Smooth muscle cell (in vitro differentiated cells): ENCODE measurements around the gene FGFR2. TPM values are rescaled to one million over a fixed set of nuclear protein-coding genes. Genes with fewer than 3 reads are reported as not detected.

Experiments used
- DNase-seq: peaks from one replicate; lab custom pipeline; 2025; ENCODE audit not compliant: unreplicated experiment; lab: John Stamatoyannopoulos, UW
- H2AFZ ChIP-seq: fragments of 200-600 bp; sonication (generic); 2 replicates; pipeline ENCODE4 v1.6.0; 2016; ENCODE audit warnings: antibody characterized with exemption, low read depth, mild to moderate bottlenecking
- H3F3A ChIP-seq: fragments of 200-600 bp; sonication (generic); 2 replicates; pipeline ENCODE4 v1.6.0; 2017; ENCODE audit warnings: antibody characterized with exemption, low read depth
- H3K27ac ChIP-seq: fragments of 200-600 bp; sonication (generic); 2 replicates; pipeline ENCODE4 v1.5.1; 2016; ENCODE audit warnings: low read depth, mild to moderate bottlenecking
- H3K27me3 ChIP-seq: fragments of 200-600 bp; sonication (generic); 2 replicates; pipeline ENCODE4 v1.6.1; 2016; ENCODE audit warnings: low read depth, mild to moderate bottlenecking
- H3K36me3 ChIP-seq: fragments of 200-600 bp; sonication (generic); 2 replicates; pipeline ENCODE4 v1.5.1; 2016; ENCODE audit warnings: low read depth
- H3K4me1 ChIP-seq: fragments of 200-600 bp; sonication (generic); 2 replicates; pipeline ENCODE4 v1.5.1; 2016; ENCODE audit warnings: low read depth
- H3K4me2 ChIP-seq: fragments of 200-600 bp; sonication (generic); 2 replicates; pipeline ENCODE4 v1.6.0; 2016; ENCODE audit warnings: mild to moderate bottlenecking
- H3K4me3 ChIP-seq: fragments of 200-600 bp; sonication (generic); 2 replicates; pipeline ENCODE4 v1.5.1; 2016; ENCODE audit warnings: mild to moderate bottlenecking
- H3K79me2 ChIP-seq: fragments of 200-600 bp; sonication (generic); 2 replicates; pipeline ENCODE4 v1.6.0; 2016; ENCODE audit warnings: low read depth, mild to moderate bottlenecking
- H3K9ac ChIP-seq: fragments of 200-600 bp; sonication (generic); 2 replicates; pipeline ENCODE4 v1.6.0; 2016; ENCODE audit warnings: low read depth
- H3K9me3 ChIP-seq: fragments of 200-600 bp; sonication (generic); replicated peaks from 2 replicates; pipeline ENCODE4 v1.5.1; 2016; ENCODE audit warnings: low read depth
- H4K20me1 ChIP-seq: fragments of 200-600 bp; sonication (generic); 2 replicates; pipeline ENCODE4 v1.6.0; 2016; ENCODE audit warnings: low read depth
- CTCF ChIP-seq: fragments of 200-600 bp; sonication (generic); IDR thresholded peaks from 2 replicates; pipeline ENCODE4 v1.5.1; 2017; ENCODE audit warnings: borderline replicate concordance, mild to moderate bottlenecking, antibody characterized with exemption; ENCODE audit not compliant: insufficient read depth, poor library complexity, severe bottlenecking
- WGBS: methylation state at CpG from one replicate; pipeline ENCODE4 v1.1.7; 2016; ENCODE audit warnings: low lambda C conversion rate; 5-methylcytosine and 5-hydroxymethylcytosine counted together
- polyA plus RNA-seq: library from polyadenylated mRNA; unstranded; fragments of >200 nt; fragmentation: Nextera tagmentation; extraction: Ambion mirVana; gene quantifications from 2 replicates; pipeline ENCODE4 v1.2.1, GENCODE V29; 2016
- total RNA-seq: library from RNA; depleted of rRNA; stranded (reverse); fragments of >200 nt; gene quantifications from 2 replicates; pipeline ENCODE4 v1.2.3, GENCODE V29; 2014

FGFR2 gene
- total and polyA plus RNA-seq, 2 experiments from 2014 or later, result 85.9 to 103 TPM

- 53% methylated on average over 14 of the region's 14 CpGs for WGBS
- no peak for DNase-seq
- Histone ChIP-seq H2AFZ (no peak overlapping the region), H3K27me3 (no peaks in the 10 kb centered on the region), H3K36me3 (no peaks in the 10 kb centered on the region), H3K4me2 (no peak overlapping the region), H3K79me2 (no peaks in the 10 kb centered on the region), H3K4me3 (no peak overlapping the region), H3K4me1 (no peaks in the 10 kb centered on the region), H3K9me3 (no peaks in the 10 kb centered on the region), H3F3A (no peaks in the 10 kb centered on the region), H3K9ac (no peak overlapping the region), H4K20me1 (no peaks in the 10 kb centered on the region), H3K27ac (no peak overlapping the region)
- no peak for TF ChIP-seq CTCF
These were observed 133.0 kb downstream of the FGFR2 start for GRCh38 chr10:121465215-121465614.

GRCh38 chr10:121464517-121464916, 133.7 kb downstream of the FGFR2 start:
- Histone ChIP-seq H3F3A (no peaks in the 10 kb centered on the region), H3K27me3 (no peaks in the 10 kb centered on the region), H3K9ac (no peak overlapping the region), H3K4me2 (no peak overlapping the region), H4K20me1 (no peaks in the 10 kb centered on the region), H3K79me2 (no peaks in the 10 kb centered on the region), H2AFZ (no peak overlapping the region), H3K27ac (no peak overlapping the region), H3K4me3 (no peak overlapping the region), H3K36me3 (no peaks in the 10 kb centered on the region), H3K9me3 (no peaks in the 10 kb centered on the region), H3K4me1 (peaks cover 7% of the 10 kb centered on the region)
- TF ChIP-seq CTCF, result no peak
- 97% methylated on average over 2 of the region's 2 CpGs for WGBS
- DNase-seq, result no peak

- Histone ChIP-seq H3K9me3 (no peaks in the 10 kb centered on the region), H2AFZ (no peak overlapping the region), H3K4me3 (no peak overlapping the region), H3K27ac (no peak overlapping the region), H3K79me2 (no peaks in the 10 kb centered on the region), H3K36me3 (no peaks in the 10 kb centered on the region), H3F3A (no peaks in the 10 kb centered on the region), H4K20me1 (no peaks in the 10 kb centered on the region), H3K9ac (no peak overlapping the region), H3K4me2 (no peak overlapping the region), H3K4me1 (peaks cover 11% of the 10 kb centered on the region), H3K27me3 (no peaks in the 10 kb centered on the region)
- DNase-seq, result no peak
- WGBS, result 94% methylated on average over 2 of the region's 2 CpGs
- TF ChIP-seq CTCF, result no peak
These were observed 135.3 kb downstream of the FGFR2 start for GRCh38 chr10:121462955-121463354.

GRCh38 chr10:121462281-121462680, 136.0 kb downstream of the FGFR2 start:
- no peak overlapping the region for H2AFZ ChIP-seq
- DNase-seq, result no peak
- no peaks in the 10 kb centered on the region for H3K9me3 ChIP-seq
- no peaks in the 10 kb centered on the region for H3K36me3 ChIP-seq
- H3K4me2 ChIP-seq, result no peak overlapping the region
- H4K20me1 ChIP-seq, result no peaks in the 10 kb centered on the region
- no peaks in the 10 kb centered on the region for H3F3A ChIP-seq
- no peak overlapping the region for H3K9ac ChIP-seq
- H3K27ac ChIP-seq, result no peak overlapping the region
- peaks cover 11% of the 10 kb centered on the region for H3K4me1 ChIP-seq
- whole genome bisulfite sequencing, result 98% methylated on average over 7 of the region's 7 CpGs
- no peaks in the 10 kb centered on the region for H3K27me3 ChIP-seq
- TF ChIP-seq CTCF, result no peak
- H3K4me3 ChIP-seq, result no peak overlapping the region
- H3K79me2 ChIP-seq, result no peaks in the 10 kb centered on the region
